H1 (cell line): ENCODE measurements around the gene EPN2. TPM values are rescaled to one million over a fixed set of nuclear protein-coding genes. Genes with fewer than 3 reads are reported as not detected.

Experiments
- CTCF ChIA-PET: fragments of 300-600 bp; sonication (Branson Sonifier 250); formaldehyde crosslinking; loops from one replicate; lab custom pipeline; 2021; ENCODE audit not compliant: partially characterized antibody; lab: Charles Lee
- POLR2A ChIA-PET: fragments of 300-600 bp; sonication (Branson Sonifier 250); formaldehyde crosslinking; loops from one replicate; lab custom pipeline; 2021; ENCODE audit warnings: inconsistent platforms; ENCODE audit not compliant: partially characterized antibody; lab: Charles Lee
- DNase-seq, 2 experiments: peaks; one replicate each; pipeline versions ENCODE4 v3.0.0 to v3.0.0-alpha.2; 2010 to 2022; ENCODE audit warnings: low spot score in 2 of 2, low read depth in 1 of 2, mixed read lengths in 1 of 2
- FAIRE-seq: peaks from 2 replicates; lab custom pipeline; 2011; peaks lifted over from hg19 to GRCh38; lab: Jason Lieb, UNC
- H2AFZ ChIP-seq: 2 replicates; pipeline ENCODE4 v1.8.1; 2012; ENCODE audit warnings: low read length, inconsistent platforms
- H2AK5ac ChIP-seq: 2 replicates; pipeline ENCODE4 v1.6.1; 2013; ENCODE audit warnings: low read depth, low read length
- H2BK120ac ChIP-seq: replicated peaks from 2 replicates; pipeline ENCODE3; 2013; ENCODE audit warnings: low read depth, low read length, inconsistent platforms
- H2BK12ac ChIP-seq: 2 replicates; pipeline ENCODE4 v1.6.1; 2013; ENCODE audit warnings: low read depth, low read length
- H2BK15ac ChIP-seq: 2 replicates; pipeline ENCODE4 v1.6.1; 2013; ENCODE audit warnings: low read length
- H2BK20ac ChIP-seq: 2 replicates; pipeline ENCODE4 v1.6.1; 2013; ENCODE audit warnings: low read length
- H2BK5ac ChIP-seq: 2 replicates; pipeline ENCODE4 v1.6.1; 2013; ENCODE audit warnings: low read depth, low read length
- H3K14ac ChIP-seq: 2 replicates; pipeline ENCODE4 v1.6.1; 2013; ENCODE audit warnings: inconsistent platforms; ENCODE audit not compliant: insufficient read length
- H3K18ac ChIP-seq: 2 replicates; pipeline ENCODE4 v1.6.1; 2013; ENCODE audit warnings: low read length; ENCODE audit errors: extremely low read depth
- H3K23ac ChIP-seq: 2 replicates; pipeline ENCODE4 v1.6.1; 2013; ENCODE audit warnings: inconsistent platforms; ENCODE audit not compliant: insufficient read length
- H3K23me2 ChIP-seq: 2 replicates; pipeline ENCODE4 v1.6.1; 2013; ENCODE audit warnings: low read depth, low read length
- H3K27ac ChIP-seq: 2 replicates; pipeline ENCODE4 v1.6.1; 2011; ENCODE audit warnings: low read depth, low read length, inconsistent platforms
- H3K27me3 ChIP-seq, 4 experiments: replicated peaks in 1 of 4; 1 replicate in 1 of 4; 2 replicates in 3 of 4; pipeline versions ENCODE4 v1.6.1 to v1.8.1; 2011 to 2013; ENCODE audit warnings: low read length in 3 of 4, mild to moderate bottlenecking in 3 of 4, inconsistent platforms in 2 of 4, mixed read lengths in 2 of 4, moderate library complexity in 1 of 4; ENCODE audit not compliant: control insufficient read depth in 3 of 4, insufficient read depth in 3 of 4; ENCODE audit errors: extremely low read depth in 1 of 4
- H3K36me3 ChIP-seq, 4 experiments: 2 replicates each; pipeline versions ENCODE4 v1.6.1 to v1.8.1; 2011 to 2013; ENCODE audit warnings: mild to moderate bottlenecking in 4 of 4, low read length in 3 of 4, moderate library complexity in 2 of 4, control low read depth in 1 of 4, inconsistent platforms in 1 of 4; ENCODE audit not compliant: insufficient read depth in 4 of 4, control insufficient read depth in 2 of 4
- H3K4ac ChIP-seq: replicated peaks from 2 replicates; pipeline ENCODE3; 2013; ENCODE audit warnings: low read length, low read depth, mixed read lengths, inconsistent platforms; ENCODE audit not compliant: insufficient read length
- H3K4me1 ChIP-seq, 4 experiments: replicated peaks in 1 of 4; 1 replicate in 1 of 4; 2 replicates in 3 of 4; pipeline versions ENCODE4 v1.6.1 to v1.8.1; 2011 to 2013; ENCODE audit warnings: low read length in 3 of 4, inconsistent platforms in 2 of 4, mixed read lengths in 1 of 4; ENCODE audit not compliant: insufficient read depth in 4 of 4, control insufficient read depth in 3 of 4
- H3K4me2 ChIP-seq, 2 experiments: 2 replicates each; pipeline versions ENCODE4 v1.6.1 to v1.8.1; 2011 to 2013; ENCODE audit warnings: low read depth in 2 of 2, low read length in 2 of 2, control low read depth in 1 of 2, inconsistent platforms in 1 of 2, mild to moderate bottlenecking in 1 of 2; ENCODE audit not compliant: insufficient read depth in 1 of 2
- H3K4me3 ChIP-seq, 4 experiments: fragments of 200-600, 300-600 bp in 1 of 4; sonication (generic), shearing (Covaris generic), sonication (Bioruptor Twin) in 1 of 4; 2 replicates each; pipeline versions ENCODE4 v1.5.1 to v1.8.1; 2011 to 2016; ENCODE audit warnings: low read length in 4 of 4, low read depth in 3 of 4, control low read depth in 2 of 4, inconsistent platforms in 2 of 4, mild to moderate bottlenecking in 2 of 4, mixed read lengths in 1 of 4, moderate library complexity in 1 of 4; ENCODE audit not compliant: insufficient read depth in 2 of 4; ENCODE audit errors: extremely low read depth in 1 of 4
- H3K56ac ChIP-seq: replicated peaks from 2 replicates; pipeline ENCODE3; 2013; ENCODE audit warnings: low read depth, mild to moderate bottlenecking, mixed read lengths, low read length, inconsistent platforms; ENCODE audit not compliant: insufficient read length
- H3K79me1 ChIP-seq: 2 replicates; pipeline ENCODE4 v1.6.1; 2013; ENCODE audit warnings: low read depth, low read length, control low read depth
- H3K79me2 ChIP-seq, 2 experiments: 2 replicates each; pipeline versions ENCODE4 v1.6.1 to v1.8.1; 2012 to 2013; ENCODE audit warnings: low read length in 2 of 2, mild to moderate bottlenecking in 2 of 2, inconsistent platforms in 1 of 2; ENCODE audit not compliant: insufficient read depth in 2 of 2, control insufficient read depth in 1 of 2
- H3K9ac ChIP-seq, 4 experiments: replicated peaks in 1 of 4; 1 replicate in 1 of 4; 2 replicates in 3 of 4; pipeline versions ENCODE4 v1.6.1 to v1.8.1; 2011 to 2013; ENCODE audit warnings: low read depth in 3 of 4, low read length in 3 of 4, control low read depth in 2 of 4, mild to moderate bottlenecking in 2 of 4, moderate library complexity in 2 of 4, inconsistent platforms in 1 of 4; ENCODE audit errors: extremely low read depth in 1 of 4
- H3K9me3 ChIP-seq, 2 experiments: 2 replicates each; pipeline versions ENCODE4 v1.6.1 to v1.8.1; 2012 to 2013; ENCODE audit warnings: mild to moderate bottlenecking in 2 of 2, moderate library complexity in 2 of 2, control low read depth in 1 of 2, inconsistent platforms in 1 of 2, low read depth in 1 of 2, low read length in 1 of 2, mixed read lengths in 1 of 2; ENCODE audit not compliant: insufficient read depth in 2 of 2
- H4K20me1 ChIP-seq, 2 experiments: replicated peaks in 1 of 2; 2 replicates each; pipeline versions ENCODE3 to v1.8.1; 2011 to 2013; ENCODE audit warnings: inconsistent platforms in 2 of 2, low read length in 2 of 2, mild to moderate bottlenecking in 1 of 2; ENCODE audit not compliant: insufficient read depth in 2 of 2, control insufficient read depth in 1 of 2
- H4K5ac ChIP-seq: 2 replicates; pipeline ENCODE4 v1.6.1; 2013; ENCODE audit warnings: low read length, low read depth, mixed read lengths, inconsistent platforms; ENCODE audit not compliant: insufficient read length
- H4K8ac ChIP-seq: 2 replicates; pipeline ENCODE4 v1.8.0; 2013; ENCODE audit warnings: mild to moderate bottlenecking, moderate library complexity, low read length, inconsistent platforms; ENCODE audit not compliant: insufficient read depth; ENCODE audit errors: extremely low read depth
- H4K91ac ChIP-seq: replicated peaks from 2 replicates; pipeline ENCODE3; 2013; ENCODE audit warnings: low read length, mixed read lengths, inconsistent platforms; ENCODE audit not compliant: insufficient read length
- CTBP2 ChIP-seq: IDR thresholded peaks from 2 replicates; pipeline ENCODE4 v1.7.0; 2011; ENCODE audit warnings: borderline replicate concordance, mild to moderate bottlenecking, moderate library complexity, mixed read lengths, low read length; ENCODE audit not compliant: insufficient read depth, insufficient read length
- SAP30 ChIP-seq: fragments of 300-600 bp; sonication (generic); IDR thresholded peaks from 2 replicates; pipeline ENCODE4 v1.7.1; 2012; ENCODE audit warnings: low read length, moderate library complexity, mild to moderate bottlenecking, inconsistent platforms; ENCODE audit not compliant: insufficient read depth, insufficient replicate concordance
- USF2 ChIP-seq: IDR thresholded peaks from 2 replicates; pipeline ENCODE4 v1.6.1; 2011; ENCODE audit warnings: low read length, improper control_type of control experiment
- YY1 ChIP-seq: IDR thresholded peaks from 2 replicates; pipeline ENCODE4 v1.6.1; 2011; ENCODE audit warnings: low read depth, mild to moderate bottlenecking, low read length
- WGBS, 2 experiments: shearing (Covaris generic) in 1 of 2; methylation state at CpG; one replicate each; pipeline versions ENCODE4 v1.1.6 to v1.1.7; 2013 to 2015; ENCODE audit warnings: low lambda C conversion rate in 2 of 2, mixed read lengths in 2 of 2, inconsistent platforms in 1 of 2, low coverage in 1 of 2, missing lambda C conversion rate in 1 of 2; ENCODE audit not compliant: insufficient replicate concordance in 2 of 2, insufficient coverage in 1 of 2, insufficient read length in 1 of 2; ENCODE audit errors: extremely low coverage in 1 of 2, missing lambda C conversion rate in 1 of 2; 5-methylcytosine and 5-hydroxymethylcytosine counted together
- polyA plus RNA-seq, 7 experiments: library from polyadenylated mRNA; depleted of rRNA in 3 of 7; stranded (reverse) in 5 of 7; unstranded in 2 of 7; fragments of >200 nt in 5 of 7; fragments of 200-250 nt in 2 of 7; gene quantifications; 1 replicate in 5 of 7; 2 replicates in 1 of 7; 4 replicates in 1 of 7; pipeline versions ENCODE4 v1.2.1 to v1.2.3, GENCODE V29; 2011 to 2013; ENCODE audit warnings: missing spikeins in 2 of 7, mixed read lengths in 2 of 7
- total RNA-seq: library from RNA; stranded (reverse); fragmentation: NEBNext Ultra II Directional; extraction: Animal tissue kit (Norgen Biotek cat#: 25700); gene quantifications from 2 replicates; pipeline ENCODE4 v1.2.1, GENCODE V29; 2021

The EPN2 gene
- total and polyA plus RNA-seq, 2 of the 8 experiments (the other 6 are each of a cell fraction or from before 2014, with no cell fraction given) = 28.7 to 55.8 TPM

- POLR2A ChIA-PET = interaction anchor here (1.1 to 1.6 kb wide), 2 partner anchors 9 to 10 kb away, joined by 3 to 8 read pairs; no protein-coding TSS in a partner anchor
- H3K4ac ChIP-seq = no peak overlapping the region
- FAIRE-seq = no peak
Observed at GRCh38 chr17:19278729-19279128, 41.6 kb downstream of the EPN2 start.

More at GRCh38 chr17:19278729-19279128, 41.6 kb downstream of the EPN2 start:
- WGBS, 2 experiments = 90% methylated on average over 6 of the region's 6 CpGs; no CpG with 5 or more reads in 1 of the 2 experiments
- CTCF ChIA-PET = interaction anchor here (0.8 kb wide), 1 partner anchor 29 kb away, joined by 3 read pairs; no protein-coding TSS in a partner anchor
- H3K27ac ChIP-seq = no peak overlapping the region
- TF ChIP-seq USF2 (no peak), YY1 (no peak), CTBP2 (no peak), SAP30 (no peak)
- peaks cover 4 to 18% of the 10 kb centered on the region in 2 experiments; a peak in 3 of 4 replicates for H3K79me2 ChIP-seq
- no peak overlapping the region for H2BK5ac ChIP-seq
- H4K8ac ChIP-seq = no peak overlapping the region
- H2AFZ ChIP-seq = no peak overlapping the region
- H2BK15ac ChIP-seq = no peak overlapping the region
- no peak overlapping the region for H4K91ac ChIP-seq
- no peak overlapping the region for H3K23ac ChIP-seq
- H4K20me1 ChIP-seq = peaks cover 2 to 8% of the 10 kb centered on the region in 2 experiments
- H3K4me3 ChIP-seq = no peak overlapping the region
- no peak overlapping the region for H2BK20ac ChIP-seq
- no peak overlapping the region for H2BK120ac ChIP-seq
- peaks cover 0 to 15% (median 3%) of the 10 kb centered on the region in 4 experiments; a peak in 4 of 8 replicates for H3K36me3 ChIP-seq
- H3K56ac ChIP-seq = no peak overlapping the region
- H3K14ac ChIP-seq = no peak overlapping the region
- no peaks in the 10 kb centered on the region for H3K27me3 ChIP-seq
- H2BK12ac ChIP-seq = no peak overlapping the region
- H2AK5ac ChIP-seq = no peak overlapping the region
- H3K4me1 ChIP-seq = peaks cover 0 to 7% (median 2%) of the 10 kb centered on the region in 4 experiments; a peak in 2 of 7 replicates
- H3K18ac ChIP-seq = no peak overlapping the region
- no peak overlapping the region for H3K9ac ChIP-seq
- H3K4me2 ChIP-seq = no peak overlapping the region
- H3K9me3 ChIP-seq = no peaks in the 10 kb centered on the region
- H4K5ac ChIP-seq = no peak overlapping the region
- DNase-seq = no peak
- peaks cover 6% of the 10 kb centered on the region for H3K79me1 ChIP-seq
- H3K23me2 ChIP-seq = 0 out of 2 replicates have a peak, but pooled peaks cover 2% of the 10 kb centered on the region
